ENCODE data around the gene NT5DC3.

The NT5DC3 gene

GRCh38 chr12:103850429-103850828 is 9.4 kb upstream of the NT5DC3 start:
- no peak for DNase-seq (ENCODE audit: low read depth)
- no peak for TF ChIP-seq CTCF (IDR thresholded peaks at IDR 0.05; ENCODE audit: control insufficient read depth, insufficient read depth, low read depth, low read length, missing control alignments)

GRCh38 chr12:103848917-103849491 is 8.0 kb upstream of the NT5DC3 start:
- no peak for TF ChIP-seq CTCF (IDR thresholded peaks at IDR 0.05; ENCODE audit: control insufficient read depth, insufficient read depth, low read depth, low read length, missing control alignments)
- no peak overlapping the region for H3K4me3 ChIP-seq (ENCODE audit: control insufficient read depth, low read depth, low read length)
- no peak for DNase-seq (ENCODE audit: low read depth)

More at GRCh38 chr12:103850429-103850828, 9.4 kb upstream of the NT5DC3 start:
- no peak overlapping the region for H3K4me3 ChIP-seq (ENCODE audit: control insufficient read depth, low read depth, low read length)

DNA sequence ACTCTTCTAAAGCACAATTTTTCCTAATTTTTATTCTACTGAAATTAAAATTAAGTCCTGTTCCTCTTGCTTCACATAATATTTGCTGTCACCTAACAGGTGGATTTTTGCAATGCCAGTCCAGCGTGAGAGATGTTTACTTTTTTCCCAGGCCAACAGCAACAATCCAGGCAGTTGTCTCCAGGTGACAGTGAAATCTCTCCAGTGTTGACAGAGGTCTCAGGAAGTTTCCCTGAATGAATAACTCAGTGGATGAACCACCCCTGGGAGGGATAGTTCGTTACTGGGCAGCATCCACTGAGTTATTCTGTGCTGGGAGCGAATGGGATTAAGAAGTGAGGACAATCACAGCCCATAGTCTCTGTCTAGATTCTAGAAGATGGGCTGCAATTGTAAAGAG is 7.1 kb upstream of the NT5DC3 start:
- no peak for DNase-seq (ENCODE audit: low read depth)
- TF ChIP-seq CTCF (IDR thresholded peaks at IDR 0.05; ENCODE audit: control insufficient read depth, insufficient read depth, low read depth, low read length, missing control alignments): no peak

GRCh38 chr12:103846415-103846814 is 5.4 kb upstream of the NT5DC3 start:
- TF ChIP-seq CTCF (IDR thresholded peaks at IDR 0.05; ENCODE audit: control insufficient read depth, insufficient read depth, low read depth, low read length, missing control alignments): no peak
- DNase-seq (ENCODE audit: low read depth): no peak
- H3K4me3 ChIP-seq (ENCODE audit: control insufficient read depth, low read depth, low read length): no peak overlapping the region

More for the DNA sequence above, 7.1 kb upstream of the NT5DC3 start:
- no peak overlapping the region for H3K4me3 ChIP-seq (ENCODE audit: control insufficient read depth, low read depth, low read length)

GRCh38 chr12:103844305-103844704 is 3.3 kb upstream of the NT5DC3 start:
- no peak for TF ChIP-seq CTCF (IDR thresholded peaks at IDR 0.05; ENCODE audit: control insufficient read depth, insufficient read depth, low read depth, low read length, missing control alignments)
- DNase-seq (ENCODE audit: low read depth): no peak
- no peak overlapping the region for H3K4me3 ChIP-seq (ENCODE audit: control insufficient read depth, low read depth, low read length)

DNA sequence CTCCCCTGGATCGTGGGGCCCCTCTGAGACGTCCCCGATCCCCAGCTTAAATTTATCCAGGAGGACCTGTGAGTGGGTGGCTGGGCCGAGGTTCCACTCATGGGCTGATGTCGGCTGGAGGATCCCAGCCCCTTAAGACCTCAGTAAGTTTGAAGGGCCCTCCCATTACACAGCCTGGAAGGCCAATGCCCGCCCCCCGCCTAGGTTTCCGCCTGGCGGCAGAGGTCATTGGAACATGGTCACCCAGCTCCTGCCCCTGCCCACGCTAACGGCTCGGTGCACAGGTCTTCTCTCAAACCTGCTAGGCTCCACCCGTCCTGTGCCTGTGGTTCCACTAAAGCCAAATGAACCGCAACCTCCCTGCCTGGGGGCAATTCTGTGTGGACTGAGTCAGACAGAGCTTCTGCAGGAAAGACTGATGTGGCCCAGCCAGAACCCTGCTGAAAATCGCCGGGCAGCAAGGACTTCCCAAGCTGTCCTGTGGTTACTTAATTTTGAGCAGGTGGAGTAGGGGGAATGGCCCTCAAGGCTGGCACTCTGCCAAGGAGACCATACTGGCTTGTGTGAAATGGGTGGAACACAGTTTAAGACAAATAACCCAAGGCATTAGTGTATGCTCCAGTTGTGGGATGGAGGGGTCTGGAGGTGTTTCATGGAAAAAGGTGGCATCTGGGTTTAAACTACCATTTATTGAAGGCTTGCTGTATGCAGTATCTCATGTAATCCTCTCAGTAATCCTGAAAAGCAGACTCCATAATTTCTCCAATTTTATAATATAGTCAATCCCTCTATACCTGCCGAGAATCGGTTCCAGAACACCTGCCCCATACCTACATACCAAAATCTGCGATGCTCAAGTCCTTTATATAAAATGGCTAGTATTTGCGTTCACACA is 903 bp upstream of the NT5DC3 start:
- TF ChIP-seq CTCF (IDR thresholded peaks at IDR 0.05; ENCODE audit: control insufficient read depth, insufficient read depth, low read depth, low read length, missing control alignments): no peak
- DNase-seq (ENCODE audit: low read depth): peak; percentile 74
- peak overlapping the region; percentile 92 for H3K4me3 ChIP-seq (ENCODE audit: control insufficient read depth, low read depth, low read length)
